NCI-H226 (cell line): Measurements from ENCODE around the gene CDIPT.
"Not testable (repeated sequence)": the region's sequence is repeated elsewhere in the genome, so short reads cannot be mapped to it uniquely, and the experiment has no call there.

ENCODE experiments used
- DNase-seq: peaks from one replicate; pipeline ENCODE4 v3.0.0-alpha.2; 2015

Gene CDIPT

GRCh38 chr16:29894352-29894751 lies 31.3 kb upstream of the CDIPT start:
- DNase-seq: no peak

- DNase-seq: no peak
Measured at GRCh38 chr16:29893553-29893952, 30.5 kb upstream of the CDIPT start.

GRCh38 chr16:29892458-29892813 lies 29.4 kb upstream of the CDIPT start:
- DNase-seq: no peak

GRCh38 chr16:29891525-29892457 lies 28.8 kb upstream of the CDIPT start:
- DNase-seq: no peak

- DNase-seq: not testable (repeated sequence)
Measured at GRCh38 chr16:29889372-29889771, 26.3 kb upstream of the CDIPT start.

- no peak for DNase-seq
Measured at GRCh38 chr16:29883987-29884386, 21.0 kb upstream of the CDIPT start.

GRCh38 chr16:29881050-29881449 lies 18.0 kb upstream of the CDIPT start:
- DNase-seq: no peak

- DNase-seq: no peak
Measured at GRCh38 chr16:29878172-29878571, 15.1 kb upstream of the CDIPT start.

- DNase-seq: no peak
Measured at GRCh38 chr16:29877266-29877961, 14.4 kb upstream of the CDIPT start.

- no peak for DNase-seq
Measured at GRCh38 chr16:29876594-29877249, 13.7 kb upstream of the CDIPT start.

- no peak for DNase-seq
Measured at GRCh38 chr16:29876217-29876593, 13.2 kb upstream of the CDIPT start.

- DNase-seq: no peak
Measured at GRCh38 chr16:29875206-29875605, 12.2 kb upstream of the CDIPT start.

GRCh38 chr16:29873319-29873718 lies 10.3 kb upstream of the CDIPT start:
- no peak for DNase-seq

- DNase-seq: no peak
Measured at GRCh38 chr16:29871822-29872546, 9.0 kb upstream of the CDIPT start.

GRCh38 chr16:29869067-29869466 lies 6.0 kb upstream of the CDIPT start:
- not testable (repeated sequence) for DNase-seq

- no peak for DNase-seq
Measured at GRCh38 chr16:29868396-29869009, 5.5 kb upstream of the CDIPT start.

- DNase-seq: no peak
Measured at GRCh38 chr16:29864205-29864604, 1.2 kb upstream of the CDIPT start.

- no peak for DNase-seq
Measured at GRCh38 chr16:29863669-29863984, 601 bp upstream of the CDIPT start.

GRCh38 chr16:29862383-29862883 lies 593 bp downstream of the CDIPT start:
- DNase-seq: no peak

GRCh38 chr16:29860218-29860617 lies 2.8 kb downstream of the CDIPT start:
- DNase-seq: no peak

- DNase-seq: no peak
Measured at GRCh38 chr16:29858974-29859373, 4.1 kb downstream of the CDIPT start.

- no peak for DNase-seq
Measured at GRCh38 chr16:29858149-29858849, 4.7 kb downstream of the CDIPT start.
